PC-3 (cell line): Measurements from ENCODE around the gene RFC1. TPM values are rescaled to one million over a fixed set of nuclear protein-coding genes. Genes with fewer than 3 reads are reported as not detected.
"Not testable (repeated sequence)": the region's sequence is repeated elsewhere in the genome, so short reads cannot be mapped to it uniquely, and the experiment has no call there.

Source experiments
- ATAC-seq: fragments of 200-7000 bp; cut with Tn5 transposase; 2 replicates; pipeline ENCODE4 v1.9.1; 2020; ENCODE audit warnings: mild to moderate bottlenecking, moderate library complexity
- BruUV-seq: library from RNA; stranded (reverse); fragments of 400-500 nt; replicated peaks from 2 replicates; lab custom pipeline; 2021; lab: Mats Ljungman, UMichigan
- CTCF ChIA-PET: fragments of 300-600 bp; sonication (Branson Sonifier 250); formaldehyde crosslinking; loops from one replicate; lab custom pipeline; 2022; ENCODE audit warnings: antibody characterized with exemption; lab: Charles Lee
- POLR2A ChIA-PET: fragments of 300-600 bp; sonication (Branson Sonifier 250); formaldehyde crosslinking; loops from one replicate; lab custom pipeline; 2022; ENCODE audit warnings: antibody characterized with exemption; ENCODE audit not compliant: unreplicated experiment; lab: Charles Lee
- DNase-seq: peaks from one replicate; pipeline ENCODE4 v3.0.0-alpha.2; 2015
- H2AFZ ChIP-seq: fragments of 300-600 bp; sonication (generic); 2 replicates; pipeline ENCODE4 v1.6.0; 2016; ENCODE audit warnings: antibody characterized with exemption, low read length
- H3F3A ChIP-seq: fragments of 300-600 bp; sonication (generic); one replicate; pipeline ENCODE4 v1.6.0; 2017; ENCODE audit warnings: antibody characterized with exemption, low read length, control low read depth, mild to moderate bottlenecking; ENCODE audit not compliant: unreplicated experiment
- H3K27ac ChIP-seq: fragments of 300-600 bp; sonication (generic); 2 replicates; pipeline ENCODE4 v1.5.1; 2016; ENCODE audit warnings: mild to moderate bottlenecking, low read length
- H3K27me3 ChIP-seq: fragments of 300-600 bp; sonication (generic); 2 replicates; pipeline ENCODE4 v1.6.1; 2016; ENCODE audit warnings: low read length, mixed read lengths
- H3K36me3 ChIP-seq: fragments of 300-600 bp; sonication (generic); 2 replicates; pipeline ENCODE4 v1.6.1; 2016; ENCODE audit warnings: low read depth, mixed run types, low read length, mixed read lengths
- H3K4me1 ChIP-seq: fragments of 300-600 bp; sonication (generic); 2 replicates; pipeline ENCODE4 v1.5.1; 2016; ENCODE audit warnings: low read length; ENCODE audit not compliant: insufficient read depth
- H3K4me2 ChIP-seq: fragments of 300-600 bp; sonication (generic); 2 replicates; pipeline ENCODE4 v1.6.0; 2016; ENCODE audit warnings: low read length
- H3K4me3 ChIP-seq: fragments of 300-600 bp; sonication (generic); 2 replicates; pipeline ENCODE4 v1.5.1; 2016; ENCODE audit warnings: mild to moderate bottlenecking, low read length, mixed read lengths
- H3K79me2 ChIP-seq: fragments of 300-600 bp; sonication (generic); 2 replicates; pipeline ENCODE4 v1.6.1; 2017; ENCODE audit warnings: low read length, mixed read lengths
- H3K9ac ChIP-seq: fragments of 300-600 bp; sonication (generic); 2 replicates; pipeline ENCODE4 v1.6.0; 2016; ENCODE audit warnings: mild to moderate bottlenecking, low read length
- H3K9me2 ChIP-seq: fragments of 300-600 bp; sonication (generic); replicated peaks from 2 replicates; pipeline ENCODE4 v1.6.1; 2016; ENCODE audit warnings: mixed run types, low read length, mixed read lengths
- H3K9me3 ChIP-seq: fragments of 300-600 bp; sonication (generic); 2 replicates; pipeline ENCODE4 v1.6.1; 2016; ENCODE audit warnings: low read length, mixed read lengths
- H4K20me1 ChIP-seq: fragments of 300-600 bp; sonication (generic); 2 replicates; pipeline ENCODE4 v1.6.1; 2016; ENCODE audit warnings: low read length, mixed read lengths
- CTCF ChIP-seq: fragments of 300-600 bp; sonication (generic); conservative IDR thresholded peaks from 2 replicates; pipeline ENCODE4 v1.5.1; 2017; ENCODE audit warnings: antibody characterized with exemption, low read depth, mild to moderate bottlenecking, low read length
- EZH2 ChIP-seq: fragments of 300-600 bp; sonication (generic); IDR thresholded peaks from one replicate; pipeline ENCODE4 v1.6.1; 2017; ENCODE audit warnings: antibody characterized with exemption, mild to moderate bottlenecking, low read length; ENCODE audit not compliant: unreplicated experiment
- EZH2phosphoT487 ChIP-seq: fragments of 300-600 bp; sonication (generic); IDR thresholded peaks from 2 replicates; pipeline ENCODE4 v1.6.1; 2018; ENCODE audit warnings: mild to moderate bottlenecking, antibody characterized with exemption, low read length, borderline replicate concordance
- intact Hi-C: fragments of 100-400 bp; cut with micrococcal nuclease; formaldehyde crosslinking; loops from 2 replicates; pipeline ENCODE4 v1.9.0; 2023
- total RNA-seq: library from RNA; depleted of rRNA; stranded (reverse); fragments of >200 nt; gene quantifications from 2 replicates; pipeline ENCODE4 v1.2.3, GENCODE V29; 2014

RFC1 gene
- total RNA-seq, 1 experiment from 2014 or later, result 43.9 TPM

- no peak overlapping the region for H3K4me2 ChIP-seq
- no peak overlapping the region for H3K27ac ChIP-seq
- H4K20me1 ChIP-seq, result no peaks in the 10 kb centered on the region
- ATAC-seq (no peak), DNase-seq (no peak)
- peaks cover 83% of the 10 kb centered on the region for H3K79me2 ChIP-seq
- POLR2A ChIA-PET, result no interaction called here
- H3K4me3 ChIP-seq, result no peak overlapping the region
- no peaks in the 10 kb centered on the region for H3K36me3 ChIP-seq
- H3K9me2 ChIP-seq, result no peaks in the 10 kb centered on the region
- no peaks in the 10 kb centered on the region for H3F3A ChIP-seq
- intact Hi-C loops, result no loop called here
- H3K4me1 ChIP-seq, result no peaks in the 10 kb centered on the region
- H3K27me3 ChIP-seq, result no peaks in the 10 kb centered on the region
- BruUV-seq, result no TSS peak
- TF ChIP-seq EZH2 (no peak), EZH2phosphoT487 (no peak), CTCF (no peak)
- H3K9ac ChIP-seq, result no peak overlapping the region
- H2AFZ ChIP-seq, result no peak overlapping the region
- CTCF ChIA-PET, result no interaction called here
- no peaks in the 10 kb centered on the region for H3K9me3 ChIP-seq
Measured at GRCh38 chr4:39357002-39357401, 9.2 kb downstream of the RFC1 start.

GRCh38 chr4:39354254-39354552, 12.0 kb downstream of the RFC1 start:
- no peaks in the 10 kb centered on the region for H3K4me1 ChIP-seq
- H2AFZ ChIP-seq, result no peak overlapping the region
- H4K20me1 ChIP-seq, result no peaks in the 10 kb centered on the region
- H3K9me2 ChIP-seq, result no peaks in the 10 kb centered on the region
- no peak overlapping the region for H3K9ac ChIP-seq
- ChIA-PET CTCF (no interaction called here), POLR2A (no interaction called here)
- DNase-seq, result no peak
- no peak overlapping the region for H3K4me3 ChIP-seq
- H3K36me3 ChIP-seq, result peaks cover 16% of the 10 kb centered on the region
- ATAC-seq, result no peak
- no peak overlapping the region for H3K4me2 ChIP-seq
- no TSS peak for BruUV-seq
- no peak overlapping the region for H3K27ac ChIP-seq
- no peaks in the 10 kb centered on the region for H3F3A ChIP-seq
- H3K79me2 ChIP-seq, result peaks cover 64% of the 10 kb centered on the region
- H3K27me3 ChIP-seq, result no peaks in the 10 kb centered on the region
- H3K9me3 ChIP-seq, result no peaks in the 10 kb centered on the region
- intact Hi-C loops, result no loop called here
- no peak for TF ChIP-seq EZH2
- no peak for TF ChIP-seq EZH2phosphoT487
- no peak for TF ChIP-seq CTCF

- Histone ChIP-seq H3K9me3 (no peaks in the 10 kb centered on the region), H3F3A (no peaks in the 10 kb centered on the region), H3K27ac (no peak overlapping the region), H3K4me1 (peaks cover 5% of the 10 kb centered on the region), H3K9me2 (no peaks in the 10 kb centered on the region), H3K79me2 (peaks cover 59% of the 10 kb centered on the region), H3K36me3 (peaks cover 18% of the 10 kb centered on the region), H2AFZ (no peak overlapping the region), H3K4me2 (no peak overlapping the region), H3K9ac (no peak overlapping the region), H3K4me3 (no peak overlapping the region), H4K20me1 (no peaks in the 10 kb centered on the region), H3K27me3 (no peaks in the 10 kb centered on the region)
- BruUV-seq, result no TSS peak
- ChIA-PET CTCF (no interaction called here), POLR2A (no interaction called here)
- TF ChIP-seq CTCF, result no peak
- no peak for TF ChIP-seq EZH2
- TF ChIP-seq EZH2phosphoT487, result no peak
- ATAC-seq (no peak), DNase-seq (no peak)
- intact Hi-C loops, result no loop called here
Measured at GRCh38 chr4:39353478-39354253, 12.5 kb downstream of the RFC1 start.

GRCh38 chr4:39353149-39353477, 13.0 kb downstream of the RFC1 start:
- H3K4me3 ChIP-seq, CTCF ChIA-PET, intact Hi-C loops, H3K27ac ChIP-seq, H3K4me1 ChIP-seq, POLR2A ChIA-PET, H3K9me2 ChIP-seq, H3F3A ChIP-seq, H3K4me2 ChIP-seq, BruUV-seq, DNase-seq, H3K27me3 ChIP-seq, H3K9me3 ChIP-seq, H3K9ac ChIP-seq, H2AFZ ChIP-seq, ATAC-seq, H4K20me1 ChIP-seq: not testable (repeated sequence)
- peaks cover 18% of the 10 kb centered on the region for H3K36me3 ChIP-seq
- peaks cover 53% of the 10 kb centered on the region for H3K79me2 ChIP-seq
